H9 (cell line): ENCODE results near the gene GALNT9. TPM values are rescaled to one million over a fixed set of nuclear protein-coding genes. Genes with fewer than 3 reads are reported as not detected.

ENCODE experiments used
- DNase-seq: peaks from one replicate; pipeline ENCODE4 v3.0.0-alpha.2; 2017
- H2AFZ ChIP-seq: one replicate; pipeline ENCODE4 v1.6.1; 2013; ENCODE audit warnings: mild to moderate bottlenecking, low read length, control low read depth, moderate library complexity
- H2AK5ac ChIP-seq: 2 replicates; pipeline ENCODE4 v1.6.1; 2013; ENCODE audit warnings: low read length, control low read depth, mixed read lengths; ENCODE audit not compliant: insufficient read length
- H2BK120ac ChIP-seq: one replicate; pipeline ENCODE4 v1.6.1; 2013; ENCODE audit warnings: low read depth, mild to moderate bottlenecking, low read length, control low read depth, inconsistent platforms; ENCODE audit not compliant: poor library complexity, severe bottlenecking
- H2BK12ac ChIP-seq: 2 replicates; pipeline ENCODE4 v1.6.1; 2013; ENCODE audit warnings: low read length, control low read depth, mixed read lengths, low read depth; ENCODE audit not compliant: insufficient read length
- H2BK15ac ChIP-seq: 2 replicates; pipeline ENCODE4 v1.6.1; 2013; ENCODE audit warnings: low read depth, low read length, control low read depth
- H2BK20ac ChIP-seq: one replicate; pipeline ENCODE4 v1.6.1; 2013; ENCODE audit warnings: low read depth, mild to moderate bottlenecking, low read length, control low read depth, inconsistent platforms; ENCODE audit not compliant: poor library complexity, severe bottlenecking
- H2BK5ac ChIP-seq: 2 replicates; pipeline ENCODE4 v1.6.1; 2013; ENCODE audit warnings: low read length, control low read depth, mixed read lengths; ENCODE audit not compliant: insufficient read length
- H3K14ac ChIP-seq: 2 replicates; pipeline ENCODE4 v1.6.1; 2013; ENCODE audit warnings: low read length, control low read depth; ENCODE audit not compliant: insufficient read depth
- H3K18ac ChIP-seq: 2 replicates; pipeline ENCODE4 v1.6.1; 2013; ENCODE audit warnings: low read depth, mild to moderate bottlenecking, mixed read lengths, low read length, control low read depth; ENCODE audit not compliant: insufficient read length
- H3K23ac ChIP-seq: 2 replicates; pipeline ENCODE4 v1.6.1; 2013; ENCODE audit warnings: low read length, control low read depth, mixed read lengths, low read depth; ENCODE audit not compliant: insufficient read length
- H3K23me2 ChIP-seq: 2 replicates; pipeline ENCODE4 v1.6.1; 2013; ENCODE audit warnings: low read depth, mild to moderate bottlenecking, mixed read lengths, low read length, control low read depth; ENCODE audit not compliant: insufficient read length, poor library complexity, severe bottlenecking
- H3K27ac ChIP-seq: 2 replicates; pipeline ENCODE4 v1.5.1; 2013; ENCODE audit warnings: low read length, control low read depth, mixed read lengths, low read depth; ENCODE audit not compliant: insufficient read length
- H3K27me3 ChIP-seq: 2 replicates; pipeline ENCODE4 v1.6.1; 2013; ENCODE audit warnings: low read length, control low read depth, inconsistent platforms; ENCODE audit not compliant: insufficient read depth
- H3K4ac ChIP-seq: 2 replicates; pipeline ENCODE4 v1.6.1; 2013; ENCODE audit warnings: low read depth, mild to moderate bottlenecking, control low read depth, inconsistent platforms, low read length, moderate library complexity
- H3K4me1 ChIP-seq: 2 replicates; pipeline ENCODE4 v1.6.1; 2013; ENCODE audit warnings: low read length, control low read depth, inconsistent platforms; ENCODE audit not compliant: insufficient read depth
- H3K4me2 ChIP-seq: 2 replicates; pipeline ENCODE4 v1.6.1; 2013; ENCODE audit warnings: low read length, control low read depth, mixed read lengths; ENCODE audit not compliant: insufficient read length, insufficient read depth
- H3K56ac ChIP-seq: 2 replicates; pipeline ENCODE4 v1.6.1; 2013; ENCODE audit warnings: low read depth, mild to moderate bottlenecking, mixed read lengths, low read length, control low read depth; ENCODE audit not compliant: insufficient read length
- H3K79me1 ChIP-seq: 2 replicates; pipeline ENCODE4 v1.6.1; 2013; ENCODE audit warnings: low read depth, mild to moderate bottlenecking, moderate library complexity, low read length, control low read depth, inconsistent platforms; ENCODE audit not compliant: insufficient read depth, poor library complexity, severe bottlenecking
- H3K79me2 ChIP-seq: 2 replicates; pipeline ENCODE4 v1.6.1; 2013; ENCODE audit warnings: low read length, control low read depth, inconsistent platforms; ENCODE audit not compliant: insufficient read depth
- H3K9ac ChIP-seq: 2 replicates; pipeline ENCODE4 v1.6.1; 2013; ENCODE audit warnings: low read length, control low read depth, mixed read lengths; ENCODE audit not compliant: insufficient read length; ENCODE audit errors: extremely low read depth
- H3K9me3 ChIP-seq: one replicate; pipeline ENCODE4 v1.6.1; 2013; ENCODE audit warnings: low read depth, low read length, inconsistent platforms; ENCODE audit not compliant: control insufficient read depth
- H3T11ph ChIP-seq: one replicate; pipeline ENCODE4 v1.6.1; 2013; ENCODE audit warnings: mild to moderate bottlenecking, low read length, control low read depth, inconsistent platforms
- H4K20me1 ChIP-seq: one replicate; pipeline ENCODE4 v1.6.1; 2013; ENCODE audit not compliant: control insufficient read depth, insufficient read length, insufficient read depth
- H4K5ac ChIP-seq: 2 replicates; pipeline ENCODE4 v1.6.1; 2013; ENCODE audit warnings: low read depth, mild to moderate bottlenecking, mixed read lengths, low read length, control low read depth; ENCODE audit not compliant: insufficient read length
- H4K8ac ChIP-seq: replicated peaks from 2 replicates; pipeline ENCODE4 v1.6.1; 2013; ENCODE audit warnings: low read length, control low read depth, mixed read lengths, low read depth; ENCODE audit not compliant: insufficient read length
- H4K91ac ChIP-seq: 2 replicates; pipeline ENCODE4 v1.6.1; 2013; ENCODE audit warnings: low read depth, mild to moderate bottlenecking, moderate library complexity, mixed read lengths, low read length, control low read depth; ENCODE audit not compliant: insufficient read length
- H3K27ac Mint-ChIP-seq, 3 experiments: 2 replicates in 2 of 3; 3 replicates in 1 of 3; pipeline ENCODE4 v1.8.0; 2020 to 2021; ENCODE audit warnings: mixed read lengths in 3 of 3, mild to moderate bottlenecking in 1 of 3, moderate library complexity in 1 of 3
- H3K27me3 Mint-ChIP-seq: 2 replicates; pipeline ENCODE4 v1.8.0; 2021; ENCODE audit warnings: low read depth, mild to moderate bottlenecking, moderate library complexity, mixed read lengths
- H3K36me3 Mint-ChIP-seq, 3 experiments: 2 replicates in 2 of 3; 3 replicates in 1 of 3; pipeline ENCODE4 v1.8.0; 2020 to 2021; ENCODE audit warnings: low read depth in 3 of 3, mixed read lengths in 3 of 3; ENCODE audit not compliant: insufficient read depth in 1 of 3
- H3K4me1 Mint-ChIP-seq, 2 experiments: 2 replicates each; pipeline ENCODE4 v1.8.0; 2020; ENCODE audit warnings: mixed read lengths in 2 of 2
- H3K4me3 Mint-ChIP-seq, 2 experiments: 2 replicates in 1 of 2; 3 replicates in 1 of 2; pipeline ENCODE4 v1.8.0; 2020 to 2021; ENCODE audit warnings: mild to moderate bottlenecking in 2 of 2, mixed read lengths in 2 of 2, moderate library complexity in 1 of 2
- H3K9me3 Mint-ChIP-seq, 2 experiments: 2 replicates in 1 of 2; 3 replicates in 1 of 2; pipeline ENCODE4 v1.8.0; 2020; ENCODE audit warnings: mild to moderate bottlenecking in 2 of 2, mixed read lengths in 2 of 2, moderate library complexity in 1 of 2
- CTCF ChIP-seq: fragments of 200-600 bp; sonication (generic); conservative IDR thresholded peaks from 3 replicates; pipeline ENCODE4 v1.8.0; 2021; ENCODE audit warnings: antibody characterized with exemption, mild to moderate bottlenecking
- WGBS: extraction: QIAGEN DNeasy Blood & Tissue Kit; methylation state at CpG from one replicate; pipeline ENCODE4 v1.1.7; 2013; ENCODE audit warnings: missing lambda C conversion rate, low lambda C conversion rate, mixed read lengths; ENCODE audit not compliant: insufficient read length; ENCODE audit errors: extremely low coverage; 5-methylcytosine and 5-hydroxymethylcytosine counted together
- total RNA-seq: library from RNA; stranded (reverse); gene quantifications from 2 replicates; pipeline ENCODE4 v1.2.1, GENCODE V29; 2021

GALNT9 gene
- total RNA-seq, 1 experiment from 2014 or later = 0.35 TPM

DNA sequence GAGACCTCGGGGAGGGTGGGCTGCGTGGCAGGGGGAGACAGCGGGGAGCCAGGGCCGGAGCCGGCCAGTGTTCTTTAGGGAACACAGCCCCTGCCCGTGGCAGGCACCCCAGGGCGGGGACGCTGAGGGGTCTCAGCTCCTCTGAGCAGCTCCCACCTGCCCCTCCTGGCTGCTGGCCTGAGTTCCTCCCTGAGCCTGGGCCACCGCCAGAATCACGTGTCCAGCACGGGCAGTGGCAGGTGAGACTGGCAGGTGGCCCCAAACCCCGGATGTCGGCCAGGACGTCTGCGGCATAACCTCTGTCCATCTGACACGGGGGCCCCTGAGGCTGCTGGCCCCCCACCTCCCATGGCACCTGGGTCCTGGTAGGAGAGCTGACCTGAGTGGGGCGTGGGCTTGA is 160.0 kb downstream of the GALNT9 start:
- no peak overlapping the region for H3K18ac ChIP-seq
- H4K20me1 ChIP-seq = no peaks in the 10 kb centered on the region
- no peak overlapping the region for H2AFZ ChIP-seq
- no peak overlapping the region for H3K14ac ChIP-seq
- H4K5ac ChIP-seq = no peak overlapping the region
- DNase-seq = no peak
- no peak overlapping the region for H3K23ac ChIP-seq
- no peak overlapping the region for H3K56ac ChIP-seq
- no peak for TF ChIP-seq CTCF
- Mint-ChIP-seq H3K27ac (no peak overlapping the region), H3K4me3 (no peak overlapping the region), H3K27me3 (peaks cover 65% of the 10 kb centered on the region), H3K9me3 (peaks cover 9 to 13% of the 10 kb centered on the region in 2 experiments; a peak in 4 of 5 replicates), H3K36me3 (peaks cover 0 to 6% (median 0%) of the 10 kb centered on the region in 3 experiments; a peak in 1 of 7 replicates), H3K4me1 (no peaks in the 10 kb centered on the region)
- no peak overlapping the region for H2BK20ac ChIP-seq
- no CpG with 5 or more reads among the region's 17 CpGs for WGBS
- no peak overlapping the region for H3K4ac ChIP-seq
- H3K79me2 ChIP-seq = no peaks in the 10 kb centered on the region
- H3K4me2 ChIP-seq = no peak overlapping the region
- no peak overlapping the region for H2BK5ac ChIP-seq
- no peak overlapping the region for H2BK120ac ChIP-seq
- no peak overlapping the region for H2AK5ac ChIP-seq
- no peak overlapping the region for H4K91ac ChIP-seq
- H3K4me1 ChIP-seq = no peaks in the 10 kb centered on the region
- no peaks in the 10 kb centered on the region for H3K23me2 ChIP-seq
- no peak overlapping the region for H3K27ac ChIP-seq
- no peak overlapping the region for H4K8ac ChIP-seq
- no peaks in the 10 kb centered on the region for H3K79me1 ChIP-seq
- no peaks in the 10 kb centered on the region; the same call in 1 of the 2 replicates for H3K27me3 ChIP-seq
- H3K9ac ChIP-seq = no peak overlapping the region
- no peaks in the 10 kb centered on the region for H3K9me3 ChIP-seq
- H3T11ph ChIP-seq = no peak overlapping the region
- H2BK12ac ChIP-seq = no peak overlapping the region
- no peak overlapping the region for H2BK15ac ChIP-seq
